Endothelial cell of umbilical vein (primary cell): ENCODE data around the gene AKAP14. TPM values are rescaled to one million over a fixed set of nuclear protein-coding genes. Genes with fewer than 3 reads are reported as not detected.
"Not testable (repeated sequence)": the region's sequence is repeated elsewhere in the genome, so short reads cannot be mapped to it uniquely, and the experiment has no call there.

ENCODE experiments used
- BruUV-seq: library from RNA; stranded (reverse); fragments of 400-500 nt; replicated peaks from 2 replicates; lab custom pipeline; 2021; lab: Mats Ljungman, UMichigan
- CTCF ChIA-PET: fragments of 300-600, 350-600 bp; sonication (Branson Sonifier 250); formaldehyde crosslinking; loops from one replicate; lab custom pipeline; 2021; ENCODE audit warnings: antibody characterized with exemption, inconsistent platforms; lab: Charles Lee
- POLR2A ChIA-PET: fragments of 300-600, 350-600 bp; sonication (Branson Sonifier 250); formaldehyde crosslinking; loops from one replicate; lab custom pipeline; 2021; ENCODE audit warnings: antibody characterized with exemption, inconsistent platforms; lab: Charles Lee
- DNase-seq: peaks from one replicate; pipeline ENCODE4 v3.0.0-alpha.2; 2011; ENCODE audit warnings: low read depth, low spot score
- FAIRE-seq: peaks from 2 replicates; lab custom pipeline; 2011; peaks lifted over from hg19 to GRCh38; lab: Jason Lieb, UNC
- H2AFZ ChIP-seq: 2 replicates; pipeline ENCODE4 v1.6.0; 2012; ENCODE audit warnings: low read depth, low read length, control low read depth, inconsistent platforms
- H3K27ac ChIP-seq: 2 replicates; pipeline ENCODE4 v1.5.1; 2011; ENCODE audit warnings: low read depth, mild to moderate bottlenecking, control low read depth, low read length, moderate library complexity; ENCODE audit not compliant: insufficient read depth
- H3K27me3 ChIP-seq, 2 experiments: 2 replicates each; pipeline versions ENCODE4 v1.6.0 to v1.6.1; 2011; ENCODE audit warnings: low read length in 2 of 2, mixed read lengths in 1 of 2; ENCODE audit not compliant: control insufficient read depth in 2 of 2, insufficient read depth in 2 of 2
- H3K36me3 ChIP-seq, 2 experiments: 2 replicates in 1 of 2; 3 replicates in 1 of 2; pipeline ENCODE4 v1.5.1; 2011; ENCODE audit warnings: low read length in 2 of 2, mild to moderate bottlenecking in 1 of 2, moderate library complexity in 1 of 2; ENCODE audit not compliant: control insufficient read depth in 2 of 2, insufficient read depth in 2 of 2; ENCODE audit errors: extremely low read depth in 1 of 2
- H3K4me1 ChIP-seq: 3 replicates; pipeline ENCODE4 v1.5.1; 2011; ENCODE audit warnings: mild to moderate bottlenecking, low read length; ENCODE audit not compliant: control insufficient read depth, insufficient read depth; ENCODE audit errors: extremely low read depth
- H3K4me2 ChIP-seq: 2 replicates; pipeline ENCODE4 v1.6.1; 2011; ENCODE audit warnings: low read length, control low read depth, mixed read lengths; ENCODE audit not compliant: insufficient read depth
- H3K4me3 ChIP-seq, 3 experiments: fragments of 200-600 bp in 1 of 3; sonication (generic), shearing (Covaris generic) in 1 of 3; replicated peaks in 1 of 3; 2 replicates each; pipeline ENCODE4 v1.5.1; 2011 to 2016; ENCODE audit warnings: control low read depth in 3 of 3, low read length in 3 of 3, mild to moderate bottlenecking in 2 of 3, inconsistent platforms in 1 of 3, low read depth in 1 of 3, moderate library complexity in 1 of 3; ENCODE audit not compliant: insufficient read depth in 1 of 3
- H3K79me2 ChIP-seq: 2 replicates; pipeline ENCODE4 v1.6.0; 2012; ENCODE audit warnings: low read length, inconsistent platforms; ENCODE audit not compliant: control insufficient read depth, insufficient read depth
- H3K9ac ChIP-seq: replicated peaks from 2 replicates; pipeline ENCODE3; 2011; ENCODE audit warnings: low read length, control low read depth; ENCODE audit not compliant: insufficient read depth; ENCODE audit errors: extremely low read depth
- H3K9me1 ChIP-seq: replicated peaks from 3 replicates; pipeline ENCODE4 v1.6.0; 2011; ENCODE audit warnings: mild to moderate bottlenecking, low read length; ENCODE audit not compliant: control insufficient read depth, insufficient read depth; ENCODE audit errors: extremely low read depth
- H3K9me3 ChIP-seq: replicated peaks from 2 replicates; pipeline ENCODE4 v1.5.1; 2012; ENCODE audit warnings: low read length, inconsistent platforms; ENCODE audit not compliant: control insufficient read depth, insufficient read depth
- H4K20me1 ChIP-seq: replicated peaks from 2 replicates; pipeline ENCODE3; 2011; ENCODE audit warnings: mild to moderate bottlenecking, low read length; ENCODE audit not compliant: control insufficient read depth, insufficient read depth; ENCODE audit errors: extremely low read depth
- EZH2 ChIP-seq: IDR thresholded peaks from 2 replicates; pipeline ENCODE4 v1.6.1; 2012; ENCODE audit warnings: borderline replicate concordance, low read depth, mild to moderate bottlenecking, moderate library complexity, low read length, inconsistent platforms; ENCODE audit not compliant: severe bottlenecking
- FOS ChIP-seq: IDR thresholded peaks from 2 replicates; pipeline ENCODE4 v1.6.1; 2011; ENCODE audit warnings: mild to moderate bottlenecking, low read length, moderate library complexity, borderline replicate concordance; ENCODE audit not compliant: insufficient read depth
- GATA2 ChIP-seq: IDR thresholded peaks from 2 replicates; pipeline ENCODE4 v1.7.0; 2011; ENCODE audit warnings: low read depth, mild to moderate bottlenecking, moderate library complexity, mixed read lengths, low read length; ENCODE audit not compliant: insufficient read length, insufficient read depth
- JUN ChIP-seq: IDR thresholded peaks from 2 replicates; pipeline ENCODE4 v1.6.1; 2011; ENCODE audit warnings: borderline replicate concordance, low read depth; ENCODE audit not compliant: insufficient read length, insufficient read depth
- MYC ChIP-seq: IDR thresholded peaks from one replicate; pipeline ENCODE4 v1.6.1; 2011; ENCODE audit warnings: mild to moderate bottlenecking, low read depth, low read length
- POLR2A ChIP-seq: IDR thresholded peaks from 2 replicates; pipeline ENCODE4 v1.6.1; 2012; ENCODE audit warnings: low read depth, mild to moderate bottlenecking, control low read depth, low read length
- POLR2AphosphoS5 ChIP-seq: IDR thresholded peaks from 2 replicates; pipeline ENCODE4 v1.6.1; 2012; ENCODE audit warnings: low read depth, mild to moderate bottlenecking, control low read depth, low read length, moderate library complexity; ENCODE audit not compliant: insufficient read depth
- dilution Hi-C: fragments of 300-500 bp; cut with MboI; formaldehyde crosslinking; loops from one replicate; pipeline ENCODE4 v1.15.0; 2019; ENCODE audit warnings: low sequenced_read_pairs; ENCODE audit not compliant: extremely low pct_ligation_motif_present
- intact Hi-C: fragments of 100-400 bp; cut with micrococcal nuclease; formaldehyde crosslinking; loops from one replicate; pipeline ENCODE4 v1.10.0; 2022
- polyA plus RNA-seq, 4 experiments: library from polyadenylated mRNA; depleted of rRNA in 3 of 4; stranded (reverse) in 3 of 4; unstranded in 1 of 4; fragments of >200 nt; gene quantifications; 2 replicates each; pipeline versions ENCODE4 v1.2.1 to v1.2.3, GENCODE V29; 2011 to 2012; ENCODE audit warnings: missing spikeins in 1 of 4
- total RNA-seq: library from RNA; stranded (reverse); gene quantifications from 2 replicates; pipeline ENCODE4 v1.2.3, GENCODE V29; 2021
- TF ChIP-seq, protein P1 (sequence below): IDR thresholded peaks from 2 replicates; pipeline ENCODE4 v1.6.1; 2011; ENCODE audit not compliant: insufficient read depth, insufficient read length
- TF ChIP-seq, protein P2 (sequence below), 2 donors: IDR thresholded peaks; 1 replicate in 1 of 2; 2 replicates in 1 of 2; pipeline ENCODE4 v1.5.1; 2011; ENCODE audit warnings: low read length in 2 of 2, mild to moderate bottlenecking in 2 of 2, moderate library complexity in 2 of 2, control low read depth in 1 of 2, inconsistent platforms in 1 of 2, low read depth in 1 of 2; ENCODE audit not compliant: insufficient read depth in 1 of 2; ENCODE audit errors: extremely low read depth in 1 of 2

AKAP14 gene
- total and polyA plus RNA-seq, 2 donors (not counting 3 experiments of a cell fraction or from before 2014, with no cell fraction given): not detected

- POLR2A ChIA-PET: no interaction called here
- Histone ChIP-seq H3K27me3 (no peaks in the 10 kb centered on the region), H2AFZ (no peak overlapping the region), H3K9ac (no peak overlapping the region), H3K79me2 (no peaks in the 10 kb centered on the region), H4K20me1 (no peaks in the 10 kb centered on the region), H3K4me2 (no peak overlapping the region), H3K9me3 (no peaks in the 10 kb centered on the region), H3K27ac (no peak overlapping the region), H3K4me1 (no peaks in the 10 kb centered on the region), H3K9me1 (no peaks in the 10 kb centered on the region), H3K36me3 (no peaks in the 10 kb centered on the region), H3K4me3 (no peak overlapping the region)
- BruUV-seq: no TSS peak
- FAIRE-seq (no peak), DNase-seq (no peak)
- no peak for TF ChIP-seq POLR2A
- TF ChIP-seq, protein P1, sequence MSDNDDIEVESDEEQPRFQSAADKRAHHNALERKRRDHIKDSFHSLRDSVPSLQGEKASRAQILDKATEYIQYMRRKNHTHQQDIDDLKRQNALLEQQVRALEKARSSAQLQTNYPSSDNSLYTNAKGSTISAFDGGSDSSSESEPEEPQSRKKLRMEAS: no peak
- no peak for TF ChIP-seq FOS
- TF ChIP-seq, protein P2, sequence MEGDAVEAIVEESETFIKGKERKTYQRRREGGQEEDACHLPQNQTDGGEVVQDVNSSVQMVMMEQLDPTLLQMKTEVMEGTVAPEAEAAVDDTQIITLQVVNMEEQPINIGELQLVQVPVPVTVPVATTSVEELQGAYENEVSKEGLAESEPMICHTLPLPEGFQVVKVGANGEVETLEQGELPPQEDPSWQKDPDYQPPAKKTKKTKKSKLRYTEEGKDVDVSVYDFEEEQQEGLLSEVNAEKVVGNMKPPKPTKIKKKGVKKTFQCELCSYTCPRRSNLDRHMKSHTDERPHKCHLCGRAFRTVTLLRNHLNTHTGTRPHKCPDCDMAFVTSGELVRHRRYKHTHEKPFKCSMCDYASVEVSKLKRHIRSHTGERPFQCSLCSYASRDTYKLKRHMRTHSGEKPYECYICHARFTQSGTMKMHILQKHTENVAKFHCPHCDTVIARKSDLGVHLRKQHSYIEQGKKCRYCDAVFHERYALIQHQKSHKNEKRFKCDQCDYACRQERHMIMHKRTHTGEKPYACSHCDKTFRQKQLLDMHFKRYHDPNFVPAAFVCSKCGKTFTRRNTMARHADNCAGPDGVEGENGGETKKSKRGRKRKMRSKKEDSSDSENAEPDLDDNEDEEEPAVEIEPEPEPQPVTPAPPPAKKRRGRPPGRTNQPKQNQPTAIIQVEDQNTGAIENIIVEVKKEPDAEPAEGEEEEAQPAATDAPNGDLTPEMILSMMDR (IDR thresholded peaks at IDR 0.05; ENCODE audit: extremely low read depth in 1 of 2, insufficient read depth in 1 of 2, low read depth in 1 of 2, low read length in 2 of 2): no peak
- TF ChIP-seq POLR2AphosphoS5: no peak
- no peak for TF ChIP-seq GATA2
- TF ChIP-seq EZH2: no peak
- no peak for TF ChIP-seq MYC
- no peak for TF ChIP-seq JUN
- intact Hi-C loops (no loop called here), dilution Hi-C loops (no loop called here)
- CTCF ChIA-PET: no interaction called here
Measured at GRCh38 chrX:119919835-119920585, 24.3 kb downstream of the AKAP14 start.

DNA sequence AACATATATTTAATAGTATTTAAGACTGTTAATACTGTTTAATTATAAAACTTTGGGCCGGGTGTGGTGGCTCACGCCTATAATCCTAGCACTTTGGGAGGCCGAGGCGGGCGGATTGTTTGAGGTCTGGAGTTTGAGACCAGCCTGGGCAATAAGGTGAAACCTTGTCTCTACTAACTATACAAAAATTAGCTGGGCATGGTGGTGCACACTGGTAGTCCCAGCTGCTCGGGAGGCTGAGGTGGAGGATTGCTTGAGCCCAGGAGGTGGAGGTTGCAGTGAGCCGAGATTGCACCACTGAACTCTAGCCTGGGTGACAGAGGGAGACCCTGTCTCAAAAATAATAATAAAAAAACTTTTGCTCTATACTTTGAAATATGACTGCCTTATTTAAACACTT lies 26.7 kb downstream of the AKAP14 start:
- dilution Hi-C loops, H3K9me3 ChIP-seq, H3K79me2 ChIP-seq, H2AFZ ChIP-seq, H3K36me3 ChIP-seq, intact Hi-C loops, BruUV-seq, H3K4me2 ChIP-seq, H3K27ac ChIP-seq, H3K4me3 ChIP-seq, POLR2A ChIA-PET, FAIRE-seq, H3K9ac ChIP-seq, H3K9me1 ChIP-seq, CTCF ChIA-PET, H3K27me3 ChIP-seq, H3K4me1 ChIP-seq, DNase-seq, H4K20me1 ChIP-seq: not testable (repeated sequence)
